Left lung (tissue), 10 donors: ENCODE results near the gene AKAP13. TPM values are rescaled to one million over a fixed set of nuclear protein-coding genes. Genes with fewer than 3 reads are reported as not detected.

Experiments used
- ATAC-seq: fragments of 200-7000 bp; cut with Tn5 transposase; one replicate; pipeline ENCODE4 v1.9.1; 2020; ENCODE audit warnings: moderate library complexity
- DNase-seq, 4 donors: peaks; one replicate each; pipeline ENCODE4 v3.0.0-alpha.2; 2013 to 2020
- H3K27ac ChIP-seq, 2 donors: fragments of 200-600 bp; sonication (generic) in 1 of 2; one replicate each; pipeline versions ENCODE4 v1.5.0 to v1.8.0; 2020 to 2021
- H3K27me3 ChIP-seq, 2 donors: fragments of 200-600 bp; sonication (generic) in 1 of 2; one replicate each; pipeline versions ENCODE4 v1.5.0 to v1.8.0; 2020 to 2021
- H3K36me3 ChIP-seq, 2 donors: fragments of 200-600 bp; sonication (generic) in 1 of 2; one replicate each; pipeline versions ENCODE4 v1.5.0 to v1.8.0; 2020 to 2021
- H3K4me1 ChIP-seq, 2 donors: fragments of 200-600 bp; one replicate each; pipeline ENCODE4 v1.8.0; 2021
- H3K4me3 ChIP-seq, 2 donors: fragments of 200-600 bp; sonication (generic) in 1 of 2; one replicate each; pipeline versions ENCODE4 v1.5.0 to v1.8.0; 2020 to 2021; ENCODE audit warnings: mild to moderate bottlenecking in 1 of 2
- H3K9me3 ChIP-seq, 2 donors: fragments of 200-600 bp; sonication (generic) in 1 of 2; one replicate each; pipeline versions ENCODE4 v1.5.0 to v1.8.0; 2020 to 2021
- CTCF ChIP-seq, 2 donors: fragments of 200-600 bp; sonication (generic) in 1 of 2; IDR thresholded peaks; one replicate each; pipeline versions ENCODE4 v1.5.0 to v1.8.0; 2021; ENCODE audit warnings: antibody characterized with exemption in 2 of 2
- intact Hi-C, 2 donors: fragments of 100-400 bp; cut with DNase I; formaldehyde crosslinking; loops; one replicate each; pipeline versions ENCODE4 v1.11.2 to v1.14.2; 2022
- polyA plus RNA-seq, 6 donors: library from polyadenylated mRNA; unstranded; fragments of 120-200 nt; gene quantifications; one replicate each; pipeline ENCODE4 v1.2.1, GENCODE V29; 2013; ENCODE audit not compliant: insufficient read length in 6 of 6
- total RNA-seq, 2 donors: library from RNA; stranded (reverse); fragmentation: NEBNext Ultra II Directional; extraction: Animal tissue kit (Norgen Biotek cat#: 25700); gene quantifications; one replicate each; pipeline ENCODE4 v1.2.1, GENCODE V29; 2021
- donor health status: DM: no; HTN: yes; CAD: no.
- donor health status: DM: no; HTN: no; CAD: no.

AKAP13 gene
- total and polyA plus RNA-seq, 8 donors, result 93.6 to 346 (median 102) TPM

- H3K4me1 ChIP-seq, result peaks cover 0 to 7% of the 10 kb centered on the region in 2 donors
- H3K27ac ChIP-seq, result no peak overlapping the region
- H3K36me3 ChIP-seq, result peaks cover 0 to 8% of the 10 kb centered on the region in 2 donors
- intact Hi-C loops, result no loop called here
- H3K9me3 ChIP-seq, result no peaks in the 10 kb centered on the region
- no peak for TF ChIP-seq CTCF (IDR thresholded peaks at IDR 0.05)
- no peak overlapping the region for H3K4me3 ChIP-seq
- ATAC-seq (no peak), DNase-seq (peak in 2 of 4 donors; percentile 30 to 59)
- H3K27me3 ChIP-seq, result no peaks in the 10 kb centered on the region
These were observed 376.1 kb downstream of the AKAP13 start for GRCh38 chr15:85756411-85757072.

GRCh38 chr15:85757073-85757938 lies 376.9 kb downstream of the AKAP13 start:
- DNase-seq (peak in 1 of 4 donors; percentile 4), ATAC-seq (no peak)
- Histone ChIP-seq H3K27me3 (no peaks in the 10 kb centered on the region), H3K4me1 (no peaks in the 10 kb centered on the region), H3K27ac (no peak overlapping the region), H3K4me3 (no peak overlapping the region), H3K36me3 (peaks cover 0 to 8% of the 10 kb centered on the region in 2 donors), H3K9me3 (no peaks in the 10 kb centered on the region)
- TF ChIP-seq CTCF (IDR thresholded peaks at IDR 0.05), result no peak
- intact Hi-C loops, result no loop called here

- no peaks in the 10 kb centered on the region for H3K27me3 ChIP-seq
- intact Hi-C loops, result no loop called here
- peaks cover 0 to 8% of the 10 kb centered on the region in 2 donors for H3K36me3 ChIP-seq
- H3K9me3 ChIP-seq, result no peaks in the 10 kb centered on the region
- H3K4me1 ChIP-seq, result no peaks in the 10 kb centered on the region
- no peak overlapping the region for H3K4me3 ChIP-seq
- DNase-seq (peak in 1 of 4 donors; percentile 22), ATAC-seq (no peak)
- TF ChIP-seq CTCF (IDR thresholded peaks at IDR 0.05), result no peak
- H3K27ac ChIP-seq, result no peak overlapping the region
These were observed 377.7 kb downstream of the AKAP13 start for GRCh38 chr15:85757939-85758654.

- Histone ChIP-seq H3K4me1 (no peaks in the 10 kb centered on the region), H3K9me3 (no peaks in the 10 kb centered on the region), H3K36me3 (peaks cover 0 to 8% of the 10 kb centered on the region in 2 donors), H3K27me3 (no peaks in the 10 kb centered on the region), H3K27ac (no peak overlapping the region), H3K4me3 (no peak overlapping the region)
- intact Hi-C loops, result no loop called here
- ATAC-seq (no peak), DNase-seq (peak in 1 of 4 donors; percentile 23)
- TF ChIP-seq CTCF (IDR thresholded peaks at IDR 0.05), result no peak
These were observed 378.2 kb downstream of the AKAP13 start for GRCh38 chr15:85758655-85758978.

GRCh38 chr15:85759376-85759775 lies 379.0 kb downstream of the AKAP13 start:
- TF ChIP-seq CTCF (IDR thresholded peaks at IDR 0.05), result no peak
- ATAC-seq, result no peak
- intact Hi-C loops, result no loop called here
- no peak overlapping the region for H3K4me3 ChIP-seq
- peak in 2 of 4 donors; percentile 25 to 76 for DNase-seq
- no peaks in the 10 kb centered on the region for H3K9me3 ChIP-seq
- H3K4me1 ChIP-seq, result no peaks in the 10 kb centered on the region
- H3K36me3 ChIP-seq, result peaks cover 0 to 8% of the 10 kb centered on the region in 2 donors
- H3K27me3 ChIP-seq, result no peaks in the 10 kb centered on the region
- H3K27ac ChIP-seq, result no peak overlapping the region
